CD4-positive, alpha-beta T cell (primary cell): ENCODE measurements around the gene OR52B4. TPM values are rescaled to one million over a fixed set of nuclear protein-coding genes. Genes with fewer than 3 reads are reported as not detected.

Source experiments
- ATAC-seq: fragments of 200-7000 bp; cut with Tn5 transposase; one replicate; pipeline ENCODE4 v1.10.0; 2022; ENCODE audit warnings: mild to moderate bottlenecking; ENCODE audit not compliant: poor library complexity
- CTCF ChIA-PET: fragments of 350-600 bp; sonication (Branson Sonifier 250); formaldehyde crosslinking; loops from one replicate; lab custom pipeline; 2021; ENCODE audit warnings: antibody characterized with exemption, inconsistent platforms; lab: Charles Lee
- POLR2A ChIA-PET: fragments of 350-600 bp; sonication (Branson Sonifier 250); formaldehyde crosslinking; loops from one replicate; lab custom pipeline; 2021; ENCODE audit warnings: antibody characterized with exemption, inconsistent platforms; lab: Charles Lee
- DNase-seq, 14 experiments: peaks; one replicate each; pipeline ENCODE4 v3.0.0-alpha.2; 2013 to 2020; ENCODE audit warnings: mixed read lengths in 2 of 14
- H3K27ac ChIP-seq, 2 donors: one replicate each; pipeline versions ENCODE4 v1.5.1 to v1.7.0; 2013; ENCODE audit warnings: low read length in 2 of 2, low read depth in 1 of 2, mild to moderate bottlenecking in 1 of 2
- H3K27me3 ChIP-seq, 2 experiments: 1 replicate in 1 of 2; 2 replicates in 1 of 2; pipeline versions ENCODE4 v1.6.1 to v1.7.0; 2013; ENCODE audit warnings: low read length in 2 of 2, control low read depth in 1 of 2, mild to moderate bottlenecking in 1 of 2, moderate library complexity in 1 of 2; ENCODE audit not compliant: insufficient read depth in 2 of 2, control insufficient read depth in 1 of 2
- H3K36me3 ChIP-seq: one replicate; pipeline ENCODE4 v1.6.1; 2013; ENCODE audit warnings: low read length, control low read depth; ENCODE audit not compliant: insufficient read depth
- H3K4me1 ChIP-seq: one replicate; pipeline ENCODE4 v1.6.1; 2013; ENCODE audit warnings: low read length, control low read depth; ENCODE audit not compliant: insufficient read depth
- H3K4me3 ChIP-seq: one replicate; pipeline ENCODE4 v1.5.1; 2013; ENCODE audit warnings: mild to moderate bottlenecking, low read length, moderate library complexity
- H3K9me3 ChIP-seq, 2 experiments: 1 replicate in 1 of 2; 2 replicates in 1 of 2; pipeline versions ENCODE4 v1.6.1 to v1.7.0; 2013; ENCODE audit warnings: low read length in 2 of 2, mild to moderate bottlenecking in 2 of 2, control low read depth in 1 of 2, moderate library complexity in 1 of 2; ENCODE audit not compliant: control insufficient read depth in 1 of 2, insufficient read depth in 1 of 2
- H3K27ac Mint-ChIP-seq: one replicate; pipeline ENCODE4 v1.8.0; 2020; ENCODE audit warnings: mixed read lengths
- H3K27me3 Mint-ChIP-seq: one replicate; pipeline ENCODE4 v1.8.0; 2021; ENCODE audit warnings: mixed read lengths
- H3K36me3 Mint-ChIP-seq: one replicate; pipeline ENCODE4 v1.8.0; 2021; ENCODE audit warnings: low read depth, mixed read lengths
- H3K4me1 Mint-ChIP-seq: one replicate; pipeline ENCODE4 v1.8.0; 2021; ENCODE audit warnings: low read depth, mixed read lengths
- H3K4me3 Mint-ChIP-seq: one replicate; pipeline ENCODE4 v1.8.0; 2020; ENCODE audit warnings: mild to moderate bottlenecking, mixed read lengths
- H3K9me3 Mint-ChIP-seq: one replicate; pipeline ENCODE4 v1.8.0; 2020; ENCODE audit warnings: mixed read lengths
- CTCF ChIP-seq: fragments of 200-600 bp; IDR thresholded peaks from one replicate; pipeline ENCODE4 v1.8.0; 2022; ENCODE audit warnings: antibody characterized with exemption, mild to moderate bottlenecking
- intact Hi-C, 2 experiments: fragments of 100-400 bp; cut with DNase I in 1 of 2; cut with micrococcal nuclease in 1 of 2; formaldehyde crosslinking; loops; one replicate each; pipeline versions ENCODE4 v1.15.1 to v1.9.0; 2023 to 2025; cut with DNase I, micrococcal nuclease
- total RNA-seq, 174 experiments: library from RNA in 2 of 174; stranded (reverse) in 2 of 174; gene quantifications; one replicate each; pipeline ENCODE4 v1.2.3 and lab custom pipeline; 2021 to 2026

Gene OR52B4
- total RNA-seq, 2 experiments from 2014 or later = not detected

GRCh38 chr11:4393858-4394223 is 25.7 kb upstream of the OR52B4 start:
- DNase-seq = no peak
- Mint-ChIP-seq H3K36me3 (peaks cover 47% of the 10 kb centered on the region), H3K4me3 (peak overlapping the region; percentile 84), H3K27ac (peak overlapping the region; percentile 79), H3K9me3 (peaks cover 5% of the 10 kb centered on the region), H3K4me1 (peaks cover 54% of the 10 kb centered on the region), H3K27me3 (peaks cover 13% of the 10 kb centered on the region)
- Histone ChIP-seq H3K27ac (peak overlapping the region in 1 of 2 donors; percentile 68), H3K36me3 (peaks cover 15% of the 10 kb centered on the region), H3K9me3 (peaks cover 5 to 8% of the 10 kb centered on the region in 2 experiments), H3K27me3 (peaks cover 3 to 7% of the 10 kb centered on the region in 2 experiments), H3K4me1 (peaks cover 13% of the 10 kb centered on the region), H3K4me3 (peak overlapping the region; percentile 87)
- TF ChIP-seq CTCF = no peak
- intact Hi-C loops = loop anchor here in 1 of 2 experiments (5.0 to 10.0 kb wide), 3 partner anchors 213 to 1841 kb away; partner anchors contain the start of genes CNGA4, FHIP1B, TRIM22 and TRIM5
- ChIA-PET CTCF (no interaction called here), POLR2A (interaction anchor here (1.2 to 1.6 kb wide), 3 partner anchors 100 to 215 kb away, joined by 3 to 8 read pairs (median 5); partner anchors contain the start of gene TRIM68)
- ATAC-seq = no peak

GRCh38 chr11:4393209-4393857 is 25.1 kb upstream of the OR52B4 start, which contains the start of gene TRIM21:
TSS of gene TRIM21 (minus strand) at chr11:4393702. CDS start at chr11:4390409, 3,293 bp downstream.
- Histone ChIP-seq H3K27me3 (peaks cover 3 to 7% of the 10 kb centered on the region in 2 experiments), H3K36me3 (peaks cover 20% of the 10 kb centered on the region), H3K4me1 (peaks cover 13% of the 10 kb centered on the region), H3K9me3 (peaks cover 2 to 8% of the 10 kb centered on the region in 2 experiments), H3K27ac (peak within 1 kb of the TSS; percentile 54 to 68), H3K4me3 (peak within 1 kb of the TSS; percentile 87)
- H3K27ac Mint-ChIP-seq = peak within 1 kb of the TSS; percentile 79
- peaks cover 2% of the 10 kb centered on the region for H3K9me3 Mint-ChIP-seq
- peak within 1 kb of the TSS; percentile 84 for H3K4me3 Mint-ChIP-seq
- no peak for TF ChIP-seq CTCF
- intact Hi-C loops = loop anchor here in 1 of 2 experiments (5.0 to 10.0 kb wide), 3 partner anchors 214 to 1841 kb away; partner anchors contain the start of genes CNGA4, FHIP1B, TRIM22 and TRIM5
- CTCF ChIA-PET = no interaction called here
- H3K4me1 Mint-ChIP-seq = peaks cover 54% of the 10 kb centered on the region
- POLR2A ChIA-PET = interaction anchor here (1.2 to 1.6 kb wide), 3 partner anchors 100 to 215 kb away, joined by 3 to 8 read pairs (median 5); partner anchors contain the start of gene TRIM68
- H3K27me3 Mint-ChIP-seq = peaks cover 10% of the 10 kb centered on the region
- peaks cover 47% of the 10 kb centered on the region for H3K36me3 Mint-ChIP-seq
- DNase-seq = peak; percentile 71 to 93 (median 88)
- peak; percentile 99 for ATAC-seq

- Mint-ChIP-seq H3K4me3 (no peak overlapping the region), H3K9me3 (no peaks in the 10 kb centered on the region), H3K27ac (no peak overlapping the region), H3K4me1 (peaks cover 36% of the 10 kb centered on the region), H3K36me3 (peaks cover 92% of the 10 kb centered on the region), H3K27me3 (no peaks in the 10 kb centered on the region)
- CTCF ChIA-PET = no interaction called here
- POLR2A ChIA-PET = no interaction called here
- DNase-seq = no peak
- peaks cover 64% of the 10 kb centered on the region for H3K36me3 ChIP-seq
- no peak overlapping the region for H3K27ac ChIP-seq
- no peak for ATAC-seq
- intact Hi-C loops = no loop called here
- H3K4me1 ChIP-seq = peaks cover 8% of the 10 kb centered on the region
- TF ChIP-seq CTCF = no peak
- H3K4me3 ChIP-seq = no peak overlapping the region
- no peaks in the 10 kb centered on the region for H3K27me3 ChIP-seq
- no peaks in the 10 kb centered on the region for H3K9me3 ChIP-seq
Observed at GRCh38 chr11:4388221-4388620, 20.0 kb upstream of the OR52B4 start.
